HepG2 (cell line): Measurements from ENCODE around the gene PCBD2. TPM values are rescaled to one million over a fixed set of nuclear protein-coding genes. Genes with fewer than 3 reads are reported as not detected.

Source experiments
- ATF7 ChIP-seq, 2 experiments: fragments of 450-650 bp in 1 of 2; sonication (generic) in 1 of 2; formaldehyde crosslinking in 1 of 2; IDR thresholded peaks; 2 replicates each; pipeline versions ENCODE4 v1.4.0 to v1.6.1; 2016 to 2020; ENCODE audit warnings: antibody characterized with exemption in 1 of 2, mild to moderate bottlenecking in 1 of 2, missing genetic modification reagents in 1 of 2
- CREB3 ChIP-seq: sonication (generic); formaldehyde crosslinking; IDR thresholded peaks from 2 replicates; pipeline ENCODE4 v1.5.0; 2020; ENCODE audit warnings: missing genetic modification reagents
- FOXP1 ChIP-seq, 2 experiments: fragments of 450-650 bp in 1 of 2; IDR thresholded peaks; 2 replicates each; pipeline ENCODE4 v1.6.1; 2017 to 2018; ENCODE audit warnings: antibody characterized with exemption in 1 of 2
- GRHL1 ChIP-seq: sonication (generic); formaldehyde crosslinking; conservative IDR thresholded peaks from 2 replicates; pipeline ENCODE4 v1.8.0; 2022; ENCODE audit warnings: missing genetic modification reagents
- KDM1A ChIP-seq: IDR thresholded peaks from 2 replicates; pipeline ENCODE4 v1.6.1; 2016; ENCODE audit warnings: missing compliant biosample characterization
- MTA1 ChIP-seq: sonication (generic); formaldehyde crosslinking; IDR thresholded peaks from 2 replicates; pipeline ENCODE4 v1.4.0; 2020; ENCODE audit warnings: missing genetic modification reagents, mild to moderate bottlenecking, borderline replicate concordance
- MTERF4 ChIP-seq: sonication (generic); formaldehyde crosslinking; IDR thresholded peaks from 2 replicates; pipeline ENCODE4 v1.8.0; 2023; ENCODE audit warnings: mild to moderate bottlenecking, missing genetic modification reagents
- ONECUT2 ChIP-seq: sonication (generic); formaldehyde crosslinking; IDR thresholded peaks from 2 replicates; pipeline ENCODE4 v1.4.0; 2020; ENCODE audit warnings: missing genetic modification reagents
- PRDM4 ChIP-seq: sonication (generic); formaldehyde crosslinking; IDR thresholded peaks from 2 replicates; pipeline ENCODE4 v1.9.0; 2021; ENCODE audit warnings: missing genetic modification reagents, borderline replicate concordance
- REPIN1 ChIP-seq: sonication (generic); formaldehyde crosslinking; IDR thresholded peaks from 2 replicates; pipeline ENCODE4 v1.8.0; 2022; ENCODE audit warnings: missing genetic modification reagents, low read depth, mild to moderate bottlenecking, borderline replicate concordance
- ZBED4 ChIP-seq: sonication (generic); formaldehyde crosslinking; IDR thresholded peaks from 2 replicates; pipeline ENCODE4 v1.4.0; 2020; ENCODE audit warnings: missing genetic modification reagents, borderline replicate concordance
- ZNF20 ChIP-seq: sonication (generic); formaldehyde crosslinking; IDR thresholded peaks from 2 replicates; pipeline ENCODE4 v1.4.0; 2020; ENCODE audit warnings: mild to moderate bottlenecking, moderate library complexity, missing genetic modification reagents
- ZNF280B ChIP-seq: sonication (generic); formaldehyde crosslinking; IDR thresholded peaks from 2 replicates; pipeline ENCODE4 v1.5.0; 2020; ENCODE audit warnings: missing genetic modification reagents, mild to moderate bottlenecking, borderline replicate concordance
- ZNF451 ChIP-seq: sonication (generic); formaldehyde crosslinking; IDR thresholded peaks from 2 replicates; pipeline ENCODE4 v1.5.0; 2020; ENCODE audit warnings: mild to moderate bottlenecking, missing genetic modification reagents
- ZNF740 ChIP-seq: sonication (generic); formaldehyde crosslinking; IDR thresholded peaks from 2 replicates; pipeline ENCODE4 v1.4.0; 2020; ENCODE audit warnings: missing genetic modification reagents
- polyA plus RNA-seq, 8 experiments: library from polyadenylated mRNA; depleted of rRNA in 3 of 8; stranded (reverse) in 7 of 8; unstranded in 1 of 8; fragments of >200 nt; fragmentation: Illumina TruSeq in 4 of 8; extraction: Trizol in 4 of 8; gene quantifications; 2 replicates each; pipeline versions ENCODE4 v1.2.1 to v1.2.3, GENCODE V29; 2011 to 2016; ENCODE audit warnings: low read depth in 4 of 8, missing spikeins in 1 of 8, mixed read lengths in 1 of 8; ENCODE audit not compliant: insufficient read depth in 1 of 8
- total RNA-seq, 5 experiments: library from RNA; depleted of rRNA; stranded (reverse); fragments of >200 nt; fragmentation: Illumina TruSeq; extraction: Trizol; gene quantifications; 2 replicates each; pipeline ENCODE4 v1.2.3, GENCODE V29; 2016; ENCODE audit warnings: low read depth in 1 of 5

Gene PCBD2
- total and polyA plus RNA-seq, 2 of the 13 experiments (the other 11 are each of a cell fraction or from before 2014, with no cell fraction given): 5.5 to 12.0 TPM

- TF ChIP-seq KDM1A (CRISPR knock-in tag) (peak; percentile 53; the same call in 1 of the 2 replicates), MTERF4 (no peak), ZNF20 (CRISPR knock-in tag) (no peak), MTA1 (CRISPR knock-in tag) (peak; percentile 79), ZNF451 (CRISPR knock-in tag) (peak; percentile 84), PRDM4 (CRISPR knock-in tag) (no peak), FOXP1 (IDR thresholded peaks at IDR 0.05) (no peak), FOXP1 (CRISPR knock-in tag; IDR thresholded peaks at IDR 0.05) (no peak), ONECUT2 (CRISPR knock-in tag) (no peak), REPIN1 (CRISPR knock-in tag) (peak; percentile 39; the same call in 1 of the 2 replicates), ZBED4 (peak; percentile 64; the same call in 1 of the 2 replicates), ZNF280B (CRISPR knock-in tag) (no peak), GRHL1 (CRISPR knock-in tag) (no peak), ZNF740 (CRISPR knock-in tag) (0 out of 2 replicates have a peak, but pooled peaks have one; percentile 14), CREB3 (CRISPR knock-in tag) (peak; percentile 69; the same call in 1 of the 2 replicates), ATF7 (IDR thresholded peaks at IDR 0.05) (no peak), ATF7 (CRISPR knock-in tag; IDR thresholded peaks at IDR 0.05) (0 out of 2 replicates have a peak, but pooled peaks have one; percentile 43)
Measured at GRCh38 chr5:134904610-134905245, at the start of gene PCBD2 (continued).
